Right lobe of liver (tissue), 6 donors: ENCODE measurements around the gene PIK3R2. TPM values are rescaled to one million over a fixed set of nuclear protein-coding genes. Genes with fewer than 3 reads are reported as not detected.

ENCODE experiments used
- ATAC-seq, 4 donors: fragments of 200-7000 bp; cut with Tn5 transposase; one replicate each; pipeline ENCODE4 v1.9.1; 2020; ENCODE audit warnings: mild to moderate bottlenecking in 4 of 4, moderate library complexity in 4 of 4
- DNase-seq, 3 donors: peaks; one replicate each; pipeline ENCODE4 v3.0.0-alpha.2; 2020
- H3K27ac ChIP-seq, 3 donors: fragments of 200-600 bp; one replicate each; pipeline ENCODE4 v1.8.0; 2022
- H3K27me3 ChIP-seq, 2 donors: fragments of 200-600 bp; one replicate each; pipeline ENCODE4 v1.8.0; 2022
- H3K36me3 ChIP-seq, 4 donors: fragments of 200-600 bp; sonication (generic) in 1 of 4; one replicate each; pipeline versions ENCODE4 v1.5.1 to v1.8.0; 2017 to 2022; ENCODE audit warnings: control low read depth in 1 of 4
- H3K4me1 ChIP-seq, 4 donors: fragments of 200-600 bp; sonication (generic) in 1 of 4; one replicate each; pipeline versions ENCODE4 v1.5.1 to v1.8.0; 2017 to 2022; ENCODE audit warnings: control low read depth in 1 of 4
- H3K4me3 ChIP-seq, 3 donors: fragments of 200-600 bp; one replicate each; pipeline ENCODE4 v1.8.0; 2022
- H3K9me3 ChIP-seq, 4 donors: fragments of 200-600 bp; sonication (generic) in 1 of 4; one replicate each; pipeline versions ENCODE4 v1.5.1 to v1.8.0; 2017 to 2022; ENCODE audit warnings: control low read depth in 1 of 4
- POLR2A ChIP-seq: fragments of 450-650 bp; IDR thresholded peaks from one replicate; pipeline ENCODE4 v1.6.1; 2017; ENCODE audit warnings: antibody characterized with exemption, mild to moderate bottlenecking
- WGBS: methylation state at CpG from one replicate; pipeline ENCODE4 v1.1.6; 2018; ENCODE audit warnings: low coverage, low lambda C conversion rate; ENCODE audit not compliant: insufficient coverage; ENCODE audit errors: missing lambda C conversion rate; 5-methylcytosine and 5-hydroxymethylcytosine counted together
- intact Hi-C, 2 donors: fragments of 100-400 bp; cut with DNase I; formaldehyde crosslinking; loops; one replicate each; pipeline versions ENCODE4 v1.11.2 to v1.14.1; 2022
- total RNA-seq, 6 experiments: library from RNA; depleted of rRNA in 2 of 6; stranded (reverse); fragments of >200 nt in 2 of 6; fragmentation: NEBNext Ultra II Directional in 3 of 6; extraction: Animal tissue kit (Norgen Biotek cat#: 25700) in 3 of 6; gene quantifications; one replicate each; pipeline versions ENCODE4 v1.1.0 to v1.2.4, GENCODE V29; 2016 to 2023
- TF ChIP-seq, protein P1 (sequence below), 4 donors: fragments of 200-600 bp in 3 of 4; fragments of 450-650 bp in 1 of 4; IDR thresholded peaks; one replicate each; pipeline versions ENCODE4 v1.5.1 to v1.8.0; 2016 to 2022; ENCODE audit warnings: antibody characterized with exemption in 4 of 4, mild to moderate bottlenecking in 2 of 4
- donor health status: DM: no; HTN: yes; CAD: no.
- donor health status: DM: no; HTN: no; CAD: no.
- donor health status: DM: no; HTN: no; CAD: no.
- donor health status: DM: no; HTN: yes; CAD: no.
- donor health status: DM: no; HTN: yes; CAD: no.

PIK3R2 gene
- total RNA-seq, 6 experiments from 2014 or later = 11.1 to 21.4 (median 14.6) TPM

- Histone ChIP-seq H3K27me3 (no peaks in the 10 kb centered on the region), H3K4me1 (no peaks in the 10 kb centered on the region), H3K27ac (no peak overlapping the region), H3K9me3 (no peaks in the 10 kb centered on the region), H3K4me3 (no peak overlapping the region), H3K36me3 (peaks cover 0 to 56% (median 29%) of the 10 kb centered on the region in 4 donors)
- intact Hi-C loops = no loop called here
- TF ChIP-seq, protein P1, sequence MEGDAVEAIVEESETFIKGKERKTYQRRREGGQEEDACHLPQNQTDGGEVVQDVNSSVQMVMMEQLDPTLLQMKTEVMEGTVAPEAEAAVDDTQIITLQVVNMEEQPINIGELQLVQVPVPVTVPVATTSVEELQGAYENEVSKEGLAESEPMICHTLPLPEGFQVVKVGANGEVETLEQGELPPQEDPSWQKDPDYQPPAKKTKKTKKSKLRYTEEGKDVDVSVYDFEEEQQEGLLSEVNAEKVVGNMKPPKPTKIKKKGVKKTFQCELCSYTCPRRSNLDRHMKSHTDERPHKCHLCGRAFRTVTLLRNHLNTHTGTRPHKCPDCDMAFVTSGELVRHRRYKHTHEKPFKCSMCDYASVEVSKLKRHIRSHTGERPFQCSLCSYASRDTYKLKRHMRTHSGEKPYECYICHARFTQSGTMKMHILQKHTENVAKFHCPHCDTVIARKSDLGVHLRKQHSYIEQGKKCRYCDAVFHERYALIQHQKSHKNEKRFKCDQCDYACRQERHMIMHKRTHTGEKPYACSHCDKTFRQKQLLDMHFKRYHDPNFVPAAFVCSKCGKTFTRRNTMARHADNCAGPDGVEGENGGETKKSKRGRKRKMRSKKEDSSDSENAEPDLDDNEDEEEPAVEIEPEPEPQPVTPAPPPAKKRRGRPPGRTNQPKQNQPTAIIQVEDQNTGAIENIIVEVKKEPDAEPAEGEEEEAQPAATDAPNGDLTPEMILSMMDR (IDR thresholded peaks at IDR 0.05) = no peak
- DNase-seq (no peak), ATAC-seq (no peak)
- WGBS = 33% methylated on average over 1 of the region's 2 CpGs
Measured at GRCh38 chr19:18126097-18126496, 26.9 kb upstream of the PIK3R2 start.

DNA sequence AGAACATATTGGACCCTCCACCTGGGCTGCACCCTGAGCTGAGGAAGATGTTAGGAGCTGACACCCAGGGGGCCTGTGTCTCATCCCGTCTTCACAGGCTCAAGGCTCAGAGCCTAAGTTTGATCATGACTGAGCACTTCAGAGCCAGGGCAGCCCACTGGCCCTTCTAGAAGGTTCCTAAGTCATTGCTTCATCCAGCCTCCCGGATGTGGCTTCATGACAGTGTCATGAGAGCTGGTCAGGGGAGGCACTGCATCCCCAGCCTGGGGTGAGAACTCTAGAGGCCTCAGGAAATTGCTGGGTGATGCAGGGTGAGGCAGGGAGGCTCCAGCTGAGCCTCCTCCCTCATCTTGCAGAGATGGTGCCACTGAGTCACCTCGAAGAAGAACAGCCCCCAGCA lies 24.9 kb upstream of the PIK3R2 start:
- no peak overlapping the region for H3K4me3 ChIP-seq
- H3K9me3 ChIP-seq = no peaks in the 10 kb centered on the region
- no peak overlapping the region for H3K27ac ChIP-seq
- H3K4me1 ChIP-seq = no peaks in the 10 kb centered on the region
- DNase-seq (no peak), ATAC-seq (peak in 2 of 4 donors; percentile 11 to 42)
- WGBS = no CpG with 5 or more reads among the region's 3 CpGs
- intact Hi-C loops = no loop called here
- H3K36me3 ChIP-seq = peaks cover 0 to 70% (median 32%) of the 10 kb centered on the region in 4 donors
- no peak for TF ChIP-seq POLR2A
- TF ChIP-seq, protein P1 (IDR thresholded peaks at IDR 0.05) = no peak
- no peaks in the 10 kb centered on the region for H3K27me3 ChIP-seq

DNA sequence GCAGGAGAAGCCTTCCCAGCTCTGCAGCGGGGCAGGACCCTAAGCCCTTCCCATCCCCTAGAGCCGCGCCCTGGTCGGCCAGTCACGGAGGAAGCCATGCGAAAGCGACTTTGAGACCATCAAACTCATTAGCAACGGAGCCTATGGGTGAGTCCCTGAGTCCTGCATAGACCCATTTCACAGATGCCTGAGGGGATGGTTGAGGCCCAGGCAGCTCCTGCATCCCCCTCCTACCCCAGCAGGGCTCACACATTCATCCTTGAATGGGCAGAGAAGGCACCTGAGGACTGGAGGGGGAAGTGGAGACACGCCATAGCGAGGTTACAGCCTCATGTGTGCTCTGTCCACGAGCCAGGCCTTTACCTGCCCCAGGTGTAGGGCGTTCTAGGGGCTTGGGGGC lies 24.2 kb upstream of the PIK3R2 start:
- Histone ChIP-seq H3K4me3 (no peak overlapping the region), H3K36me3 (peaks cover 0 to 70% (median 33%) of the 10 kb centered on the region in 4 donors), H3K4me1 (no peaks in the 10 kb centered on the region), H3K27ac (no peak overlapping the region), H3K9me3 (no peaks in the 10 kb centered on the region), H3K27me3 (no peaks in the 10 kb centered on the region)
- DNase-seq = no peak
- 86% methylated on average over 1 of the region's 12 CpGs for WGBS
- TF ChIP-seq, protein P1 (IDR thresholded peaks at IDR 0.05) = no peak
- no peak for TF ChIP-seq POLR2A
- intact Hi-C loops = no loop called here
- ATAC-seq = no peak

DNA sequence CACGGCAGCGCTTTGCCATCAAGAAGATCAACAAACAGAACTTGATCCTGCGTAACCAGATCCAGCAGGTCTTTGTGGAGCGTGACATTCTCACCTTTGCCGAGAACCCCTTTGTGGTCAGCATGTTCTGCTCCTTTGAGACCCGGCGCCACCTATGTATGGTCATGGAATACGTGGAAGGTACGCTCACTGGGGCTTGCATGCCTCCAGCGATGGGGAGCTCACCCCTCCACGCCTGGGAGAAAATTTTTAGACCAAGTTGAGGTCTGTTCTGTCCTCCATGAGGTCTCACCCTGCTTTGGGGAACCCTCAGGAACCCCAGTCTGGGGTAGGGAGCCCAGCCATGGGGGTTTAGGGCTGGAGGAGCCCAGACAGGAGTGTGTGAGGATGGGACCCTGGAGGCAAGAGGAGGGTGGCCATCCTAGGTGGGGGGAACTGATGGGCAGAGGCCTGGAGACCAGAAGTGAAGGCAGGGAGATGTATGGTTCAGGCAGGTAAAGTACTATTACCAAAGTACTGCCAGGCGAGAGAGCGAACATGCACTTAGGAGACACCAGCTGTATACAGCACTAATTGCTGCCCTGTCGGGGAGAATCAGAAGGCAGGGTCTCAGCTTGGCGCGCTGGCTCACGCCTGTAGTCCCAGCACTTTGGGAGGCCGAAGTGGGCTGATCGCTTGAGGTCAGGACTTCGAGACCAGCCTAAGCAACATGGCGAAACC lies 22.3 kb upstream of the PIK3R2 start:
- H3K9me3 ChIP-seq = no peaks in the 10 kb centered on the region
- ATAC-seq (no peak), DNase-seq (no peak)
- H3K4me3 ChIP-seq = no peak overlapping the region
- WGBS = 82% methylated on average over 5 of the region's 21 CpGs
- intact Hi-C loops = no loop called here
- H3K4me1 ChIP-seq = peaks cover 0 to 10% (median 3%) of the 10 kb centered on the region in 4 donors
- TF ChIP-seq, protein P1 (IDR thresholded peaks at IDR 0.05) = no peak
- TF ChIP-seq POLR2A = no peak
- peaks cover 0 to 67% (median 27%) of the 10 kb centered on the region in 4 donors for H3K36me3 ChIP-seq
- H3K27me3 ChIP-seq = no peaks in the 10 kb centered on the region
- H3K27ac ChIP-seq = no peak overlapping the region
